B cell (primary cell): ENCODE data around the gene PSRC1. TPM values are rescaled to one million over a fixed set of nuclear protein-coding genes. Genes with fewer than 3 reads are reported as not detected.
A peak's percentile ranks its signal among the peaks of the same experiment; 100 is the strongest.

Source experiments
- ATAC-seq: fragments of 200-7000 bp; cut with Tn5 transposase; one replicate; pipeline ENCODE4 v1.10.0; 2021; ENCODE audit warnings: low read depth, mild to moderate bottlenecking, moderate number of reproducible peaks, moderate library complexity
- CTCF ChIA-PET: fragments of 350-600 bp; sonication (Branson Sonifier 250); formaldehyde crosslinking; loops from one replicate; lab custom pipeline; 2021; ENCODE audit warnings: antibody characterized with exemption, inconsistent platforms; lab: Charles Lee
- POLR2A ChIA-PET: fragments of 350-600 bp; sonication (Branson Sonifier 250); formaldehyde crosslinking; loops from one replicate; lab custom pipeline; 2021; ENCODE audit warnings: antibody characterized with exemption; lab: Charles Lee
- DNase-seq: peaks from one replicate; pipeline ENCODE4 v3.0.0; 2013
- H2AFZ ChIP-seq: 2 replicates; pipeline ENCODE4 v1.6.1; 2012; ENCODE audit warnings: mild to moderate bottlenecking, low read depth, low read length; ENCODE audit not compliant: insufficient read depth, poor library complexity, severe bottlenecking
- H3K27ac ChIP-seq, 2 donors: 1 replicate in 1 of 2; 2 replicates in 1 of 2; pipeline ENCODE4 v1.5.1; 2012 to 2013; ENCODE audit warnings: low read length in 2 of 2, mild to moderate bottlenecking in 2 of 2, moderate library complexity in 1 of 2
- H3K27me3 ChIP-seq, 4 experiments: fragments of 200-600 bp in 1 of 4; sonication (generic) in 1 of 4; replicated peaks in 1 of 4; 1 replicate in 2 of 4; 2 replicates in 2 of 4; pipeline versions ENCODE4 v1.6.1 to v1.7.0; 2013 to 2016; ENCODE audit warnings: low read length in 3 of 4, mild to moderate bottlenecking in 2 of 4, mixed read lengths in 1 of 4, moderate library complexity in 1 of 4; ENCODE audit not compliant: insufficient read depth in 4 of 4, control insufficient read depth in 3 of 4; ENCODE audit errors: control extremely low read depth in 1 of 4
- H3K36me3 ChIP-seq, 2 experiments: replicated peaks in 1 of 2; 1 replicate in 1 of 2; 2 replicates in 1 of 2; pipeline versions ENCODE4 v1.6.1 to v1.7.1; 2013; ENCODE audit warnings: low read length in 1 of 2; ENCODE audit not compliant: insufficient read depth in 2 of 2, control insufficient read depth in 1 of 2; ENCODE audit errors: control extremely low read depth in 1 of 2, extremely low read depth in 1 of 2
- H3K4me1 ChIP-seq, 2 donors: fragments of 200-600 bp in 1 of 2; sonication (generic) in 1 of 2; 1 replicate in 1 of 2; 2 replicates in 1 of 2; pipeline versions ENCODE4 v1.5.1 to v1.6.1; 2013 to 2017; ENCODE audit warnings: low read length in 2 of 2; ENCODE audit not compliant: control insufficient read depth in 2 of 2, insufficient read depth in 2 of 2
- H3K4me2 ChIP-seq: replicated peaks from 2 replicates; pipeline ENCODE3; 2012; ENCODE audit warnings: mild to moderate bottlenecking, low read depth, low read length; ENCODE audit not compliant: poor library complexity, severe bottlenecking
- H3K4me3 ChIP-seq, 5 experiments: fragments of 200-600 bp in 1 of 5; sonication (generic) in 1 of 5; 1 replicate in 3 of 5; 2 replicates in 2 of 5; pipeline versions ENCODE4 v1.5.1 to v1.7.0; 2011 to 2016; ENCODE audit warnings: low read length in 4 of 5, mild to moderate bottlenecking in 4 of 5, low read depth in 2 of 5, control low read depth in 1 of 5, moderate library complexity in 1 of 5; ENCODE audit not compliant: insufficient read depth in 1 of 5; ENCODE audit errors: control extremely low read depth in 1 of 5, extremely low read depth in 1 of 5
- H3K79me2 ChIP-seq: fragments of 200-600 bp; sonication (generic); one replicate; pipeline ENCODE4 v1.6.0; 2016; ENCODE audit warnings: low read length; ENCODE audit not compliant: control insufficient read depth, insufficient read depth
- H3K9ac ChIP-seq: fragments of 200-600 bp; sonication (generic); 2 replicates; pipeline ENCODE4 v1.6.1; 2017; ENCODE audit warnings: mild to moderate bottlenecking, low read length, moderate library complexity
- H3K9me3 ChIP-seq, 3 donors: one replicate each; pipeline versions ENCODE4 v1.6.1 to v1.7.1; 2013; ENCODE audit warnings: low read length in 2 of 3; ENCODE audit not compliant: control insufficient read depth in 2 of 3, insufficient read depth in 1 of 3; ENCODE audit errors: control extremely low read depth in 1 of 3
- H4K20me1 ChIP-seq: 2 replicates; pipeline ENCODE4 v1.6.0; 2012; ENCODE audit warnings: mild to moderate bottlenecking, low read length; ENCODE audit not compliant: insufficient read depth, control insufficient read depth, poor library complexity, severe bottlenecking
- H3K27ac Mint-ChIP-seq: one replicate; pipeline ENCODE4 v1.8.0; 2021; ENCODE audit warnings: mixed read lengths
- H3K27me3 Mint-ChIP-seq: one replicate; pipeline ENCODE4 v1.8.0; 2021; ENCODE audit warnings: mixed read lengths
- H3K4me1 Mint-ChIP-seq: one replicate; pipeline ENCODE4 v1.8.0; 2021; ENCODE audit warnings: mixed read lengths
- H3K4me3 Mint-ChIP-seq: one replicate; pipeline ENCODE4 v1.8.0; 2021; ENCODE audit warnings: mixed read lengths
- H3K9me3 Mint-ChIP-seq: one replicate; pipeline ENCODE4 v1.8.0; 2022; ENCODE audit warnings: mixed read lengths; ENCODE audit not compliant: insufficient read depth
- CTCF ChIP-seq: fragments of 200-600 bp; IDR thresholded peaks from one replicate; pipeline ENCODE4 v1.8.0; 2022; ENCODE audit warnings: antibody characterized with exemption, mild to moderate bottlenecking
- EZH2 ChIP-seq: IDR thresholded peaks from 2 replicates; pipeline ENCODE4 v1.6.1; 2012; ENCODE audit warnings: borderline replicate concordance, low read depth, mild to moderate bottlenecking, moderate library complexity, low read length; ENCODE audit not compliant: insufficient read depth, poor library complexity, severe bottlenecking
- WGBS: methylation state at CpG from one replicate; pipeline ENCODE4 v1.1.5; 2013; ENCODE audit warnings: missing lambda C conversion rate; ENCODE audit not compliant: insufficient coverage; 5-methylcytosine and 5-hydroxymethylcytosine counted together
- intact Hi-C: fragments of 100-400 bp; cut with micrococcal nuclease; formaldehyde crosslinking; loops from one replicate; pipeline ENCODE4 v1.10.0; 2022
- polyA plus RNA-seq: library from polyadenylated mRNA; depleted of rRNA; stranded (reverse); fragments of >200 nt; gene quantifications from 2 replicates; pipeline ENCODE4 v1.2.3, GENCODE V29; 2012
- total RNA-seq, 2 donors: library from RNA; stranded (reverse); fragments of 120-200 nt in 1 of 2; gene quantifications; 1 replicate in 1 of 2; 2 replicates in 1 of 2; pipeline versions ENCODE4 v1.2.3 to v1.2.4, GENCODE V29; 2013 to 2022

PSRC1 gene
- total and polyA plus RNA-seq, 2 donors (not counting 1 experiment from before 2014, with no cell fraction given) = 0.25 TPM; not detected in 1

GRCh38 chr1:109239409-109240068, 43.4 kb downstream of the PSRC1 start:
- POLR2A ChIA-PET = no interaction called here
- intact Hi-C loops = no loop called here
- WGBS = 78% methylated on average over 3 of the region's 6 CpGs
- H3K27me3 Mint-ChIP-seq = peaks cover 11% of the 10 kb centered on the region
- CTCF ChIA-PET = interaction anchor here (0.5 to 2.9 kb wide), 8 partner anchors 12 to 294 kb away, joined by 3 to 8 read pairs (median 4); no protein-coding TSS in a partner anchor
- H3K4me1 ChIP-seq = peaks cover 0 to 7% of the 10 kb centered on the region in 2 donors
- peaks cover 8% of the 10 kb centered on the region for H4K20me1 ChIP-seq
- peak; percentile 45 for DNase-seq
- H3K9me3 Mint-ChIP-seq = no peaks in the 10 kb centered on the region
- no peak overlapping the region for H3K4me3 ChIP-seq
- peak; percentile 81 for ATAC-seq
- no peak overlapping the region for H3K27ac ChIP-seq
- H3K27me3 ChIP-seq = peaks cover 0 to 25% (median 4%) of the 10 kb centered on the region in 4 experiments
- no peak overlapping the region for H3K27ac Mint-ChIP-seq
- no peaks in the 10 kb centered on the region for H3K79me2 ChIP-seq
- H3K4me2 ChIP-seq = no peak overlapping the region
- H3K9ac ChIP-seq = no peak overlapping the region
- peaks cover 19% of the 10 kb centered on the region for H3K4me1 Mint-ChIP-seq
- no peak overlapping the region for H3K4me3 Mint-ChIP-seq
- no peaks in the 10 kb centered on the region for H3K9me3 ChIP-seq
- peaks cover 2 to 43% of the 10 kb centered on the region in 2 experiments for H3K36me3 ChIP-seq
- no peak overlapping the region for H2AFZ ChIP-seq
- TF ChIP-seq CTCF (peak; percentile 46), EZH2 (no peak)

- Histone ChIP-seq H3K79me2 (no peaks in the 10 kb centered on the region), H3K36me3 (peaks cover 2 to 47% of the 10 kb centered on the region in 2 experiments), H3K27ac (no peak overlapping the region), H3K4me1 (peaks cover 0 to 7% of the 10 kb centered on the region in 2 donors), H4K20me1 (peaks cover 8% of the 10 kb centered on the region), H3K4me3 (no peak overlapping the region), H3K9ac (no peak overlapping the region), H3K27me3 (peaks cover 0 to 23% (median 2%) of the 10 kb centered on the region in 4 experiments), H3K4me2 (no peak overlapping the region), H3K9me3 (no peaks in the 10 kb centered on the region), H2AFZ (no peak overlapping the region)
- H3K9me3 Mint-ChIP-seq = no peaks in the 10 kb centered on the region
- no peak for TF ChIP-seq CTCF
- TF ChIP-seq EZH2 = no peak
- ChIA-PET POLR2A (no interaction called here), CTCF (interaction anchor here (1.0 to 2.9 kb wide), 5 partner anchors 12 to 294 kb away, joined by 3 to 8 read pairs (median 4); no protein-coding TSS in a partner anchor)
- H3K4me3 Mint-ChIP-seq = no peak overlapping the region
- intact Hi-C loops = no loop called here
- 100% methylated on average over 5 of the region's 5 CpGs for WGBS
- H3K4me1 Mint-ChIP-seq = peaks cover 19% of the 10 kb centered on the region
- H3K27me3 Mint-ChIP-seq = peaks cover 7% of the 10 kb centered on the region
- no peak for ATAC-seq
- DNase-seq = no peak
- H3K27ac Mint-ChIP-seq = no peak overlapping the region
Measured at GRCh38 chr1:109239047-109239408, 43.9 kb downstream of the PSRC1 start.
